NOMO-1 treated with dmso at 0.1 percent for 144 hours (cell line): ENCODE results near the gene AGBL1.

Experiments
- DNase-seq: peaks from one replicate; lab custom pipeline; 2025; ENCODE audit not compliant: unreplicated experiment; lab: John Stamatoyannopoulos, UW

AGBL1 gene

DNA sequence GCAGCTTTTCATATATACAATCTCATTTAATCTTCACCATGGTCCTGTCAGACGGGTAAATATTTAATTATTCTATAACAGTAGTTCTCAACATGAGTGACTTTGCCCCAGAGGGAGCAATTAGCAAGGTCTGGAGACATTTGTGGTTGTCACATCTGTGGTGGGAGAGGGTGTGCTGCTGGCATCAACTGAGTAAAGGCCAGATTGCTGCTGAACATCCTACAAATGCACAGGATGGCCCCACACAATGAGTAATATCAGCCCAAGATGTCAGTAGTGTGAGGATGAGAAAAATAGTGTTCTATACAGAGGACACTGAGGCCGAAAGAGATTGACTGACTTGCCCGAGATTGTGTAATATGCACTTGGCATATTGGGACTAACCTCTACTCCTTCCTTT lies 156.0 kb downstream of the AGBL1 start:
- no peak for DNase-seq

GRCh38 chr15:86236356-86237110 lies 156.9 kb downstream of the AGBL1 start:
- no peak for DNase-seq

DNA sequence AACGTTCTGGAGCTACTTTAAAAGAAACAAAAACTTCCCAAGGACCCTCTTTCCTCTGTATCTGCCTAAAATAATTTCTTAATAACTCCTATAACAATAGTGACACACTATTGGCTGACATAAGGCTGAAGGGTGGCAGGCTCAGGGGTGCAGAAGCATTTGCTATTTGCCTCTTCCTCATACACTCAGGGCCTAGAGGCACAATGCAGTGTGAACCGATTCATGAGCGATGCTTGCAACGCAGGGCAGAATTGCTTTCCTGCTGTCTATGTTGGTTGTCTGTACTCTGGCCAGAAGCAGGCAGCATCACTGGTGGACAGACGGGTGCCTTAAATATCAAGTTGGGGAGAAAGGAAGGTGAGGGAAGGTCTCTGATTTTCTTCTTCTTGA lies 157.4 kb downstream of the AGBL1 start:
- no peak for DNase-seq

DNA sequence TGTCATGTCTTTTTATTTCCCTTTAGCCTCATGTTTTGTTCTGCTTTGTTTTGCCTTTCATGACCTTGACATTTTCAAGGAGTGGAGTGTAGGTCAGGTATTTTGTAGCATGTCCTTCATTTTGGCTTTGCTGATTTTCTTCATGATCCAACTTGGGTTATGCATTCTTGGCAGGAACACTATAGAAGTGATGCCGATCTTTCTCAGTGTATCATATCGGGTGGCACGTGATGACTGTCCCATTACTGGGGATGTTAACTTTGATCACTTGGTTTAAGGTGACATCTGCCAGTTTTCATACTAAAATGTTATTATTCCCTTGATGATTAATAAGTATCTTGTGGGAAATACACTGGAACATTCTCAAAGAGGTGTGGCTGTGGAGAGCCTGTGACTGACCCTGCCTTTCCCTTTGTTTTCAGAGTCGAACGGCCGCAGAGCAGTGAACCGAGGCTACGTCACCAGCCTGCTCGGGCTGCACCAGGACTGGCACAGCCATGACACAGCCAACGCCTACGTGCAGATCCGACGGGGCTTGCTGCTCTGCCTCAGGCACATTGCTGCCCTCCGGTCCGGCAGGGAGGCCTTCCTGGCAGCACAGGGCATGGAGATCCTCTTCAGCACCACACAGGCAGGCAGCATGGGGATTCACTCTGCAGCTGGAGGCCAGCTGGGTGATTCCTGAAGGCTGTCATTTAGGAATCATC lies 167.7 kb downstream of the AGBL1 start:
- no peak for DNase-seq

DNA sequence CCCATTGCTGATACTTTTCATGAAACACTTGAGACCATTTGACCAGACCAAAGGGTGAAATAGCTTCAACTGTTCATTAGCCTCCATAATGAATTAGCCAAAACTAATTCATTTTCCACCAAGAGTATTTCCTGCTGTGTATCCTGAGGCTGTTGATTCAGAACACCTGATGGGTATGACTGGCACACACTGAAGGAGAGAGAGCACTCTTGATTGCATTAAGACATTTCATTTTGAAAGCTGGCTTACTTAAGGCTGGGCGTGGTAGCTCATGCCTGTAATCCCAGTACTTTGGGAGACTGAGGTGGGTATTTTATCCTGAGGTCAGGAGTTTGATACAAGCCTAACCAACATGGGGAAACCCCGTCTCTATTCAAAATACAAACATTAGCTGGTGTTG lies 175.6 kb downstream of the AGBL1 start:
- DNase-seq, result no peak

GRCh38 chr15:86256628-86257027 lies 177.0 kb downstream of the AGBL1 start:
- DNase-seq, result no peak

DNA sequence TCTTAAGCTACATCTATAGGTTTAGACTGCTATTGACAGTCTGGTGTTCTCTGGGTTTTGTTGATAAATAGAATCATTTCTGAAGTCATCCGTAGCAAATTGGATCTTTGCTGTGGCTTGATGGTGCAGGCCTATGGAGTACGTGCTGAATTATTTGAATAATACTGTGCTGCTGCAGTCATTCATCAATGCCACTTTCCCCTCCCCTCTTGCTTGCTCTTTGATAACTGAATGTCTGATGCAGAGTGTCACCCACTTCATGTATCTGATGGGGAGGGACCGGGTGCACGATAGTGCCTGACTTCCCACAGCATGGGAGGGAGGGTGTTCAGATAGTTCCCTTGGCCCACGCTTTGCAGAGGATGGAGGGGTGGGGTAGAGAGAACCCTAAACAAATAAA lies 179.9 kb downstream of the AGBL1 start:
- no peak for DNase-seq

DNA sequence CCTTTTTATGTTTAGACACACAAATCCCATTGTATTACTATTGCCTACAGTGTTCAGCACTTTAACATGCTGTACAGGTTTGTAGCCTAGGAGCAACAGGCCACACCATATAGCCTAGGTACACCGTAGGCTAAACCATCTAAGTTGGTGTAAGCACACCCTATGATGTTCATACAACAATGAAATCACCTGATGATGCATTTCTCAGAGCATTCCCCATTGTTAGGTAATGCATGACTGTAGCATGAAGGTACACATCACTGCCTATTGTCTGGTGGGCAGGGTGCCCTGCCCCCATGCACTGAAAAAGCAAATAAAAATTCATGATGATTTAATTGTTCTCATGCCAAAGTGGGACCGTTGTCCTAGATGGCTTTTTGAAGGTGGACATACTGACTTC lies 183.6 kb downstream of the AGBL1 start:
- no peak for DNase-seq

- no peak for DNase-seq
Measured at GRCh38 chr15:86266896-86267484, 187.3 kb downstream of the AGBL1 start.

GRCh38 chr15:86267892-86268291 lies 188.2 kb downstream of the AGBL1 start:
- DNase-seq, result no peak

DNA sequence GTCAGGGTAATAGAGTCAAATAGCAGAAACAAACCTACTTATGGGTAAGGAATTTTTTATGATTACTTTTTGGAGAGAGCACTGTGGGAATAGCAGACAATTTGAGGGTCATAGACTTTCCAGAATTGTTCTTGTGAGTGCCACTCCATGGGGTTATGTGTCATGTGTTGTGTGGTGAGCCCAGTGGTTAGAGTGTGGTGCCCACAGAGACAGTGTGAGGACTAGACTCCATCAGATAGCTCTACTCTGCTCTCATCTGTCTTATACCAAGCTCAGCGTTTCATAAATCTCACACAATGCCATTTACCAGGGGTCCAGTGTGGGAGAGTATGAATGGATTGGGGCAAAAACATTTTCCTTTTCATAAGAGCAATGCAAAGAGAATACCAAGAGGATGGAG lies 188.9 kb downstream of the AGBL1 start:
- no peak for DNase-seq

- no peak for DNase-seq
Measured at GRCh38 chr15:86273309-86273708, 193.6 kb downstream of the AGBL1 start.

DNA sequence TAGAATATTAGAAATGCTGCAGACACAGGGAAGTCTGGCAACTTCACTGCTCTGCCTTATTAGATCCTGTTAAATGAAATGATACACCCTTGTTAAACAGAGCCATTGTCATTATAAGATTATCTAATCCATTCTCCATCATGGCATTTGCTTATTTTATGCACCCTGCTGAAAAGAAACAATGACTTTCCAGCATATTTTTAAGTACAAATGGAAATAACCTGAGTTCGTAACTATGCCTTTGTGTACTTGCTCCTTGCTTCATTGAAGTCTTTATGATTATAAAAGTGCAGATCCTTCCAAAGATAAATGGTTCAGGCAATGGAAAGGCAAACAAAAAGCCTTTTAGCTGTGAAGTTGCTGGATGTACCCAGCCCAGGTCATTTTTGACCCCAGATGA lies 195.7 kb downstream of the AGBL1 start:
- DNase-seq, result no peak

DNA sequence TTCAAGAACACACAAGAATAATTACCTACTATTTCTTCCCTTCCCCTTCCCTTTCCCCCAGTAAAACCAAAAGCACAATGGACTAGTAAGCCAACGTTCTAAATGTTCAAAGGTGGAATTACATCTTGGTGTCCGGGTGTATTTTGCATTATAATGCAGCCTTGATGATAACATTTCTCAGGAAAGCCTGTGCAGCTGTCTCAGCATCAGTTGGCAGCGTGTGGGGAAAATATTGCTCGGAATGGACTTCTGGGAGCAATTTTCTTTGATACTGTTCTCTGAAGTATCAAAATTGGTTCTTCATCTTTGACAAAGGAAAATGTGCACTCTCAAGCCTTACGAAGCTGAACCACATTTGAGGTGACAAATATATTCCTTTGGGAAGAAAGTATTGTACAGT lies 198.9 kb downstream of the AGBL1 start:
- no peak for DNase-seq

- no peak for DNase-seq
Measured at GRCh38 chr15:86284635-86285034, 205.0 kb downstream of the AGBL1 start.

DNA sequence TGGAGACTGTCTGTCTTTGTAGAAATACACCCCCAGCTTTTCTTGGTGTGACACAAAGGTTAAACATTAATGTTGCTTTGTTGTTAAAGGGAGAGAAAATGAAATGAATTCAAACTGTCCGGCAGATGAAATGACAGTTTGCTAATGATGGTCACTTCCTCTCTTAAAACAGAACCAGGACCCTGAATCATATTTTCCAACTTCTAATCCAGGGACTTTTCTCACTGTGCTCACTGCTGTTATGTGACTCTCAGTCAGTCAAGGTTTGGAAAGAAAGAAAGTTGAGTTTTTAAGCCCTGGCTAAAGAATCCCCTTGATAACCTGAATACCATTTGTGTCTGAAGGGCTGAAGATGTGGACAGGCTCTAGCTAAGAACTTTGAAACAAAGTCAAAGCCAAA lies 215.8 kb downstream of the AGBL1 start:
- DNase-seq, result no peak

- DNase-seq, result no peak
Measured at GRCh38 chr15:86296769-86297168, 217.1 kb downstream of the AGBL1 start.

GRCh38 chr15:86300390-86301125 lies 220.9 kb downstream of the AGBL1 start:
- DNase-seq, result no peak

GRCh38 chr15:86311568-86312280 lies 232.1 kb downstream of the AGBL1 start:
- no peak for DNase-seq

GRCh38 chr15:86312486-86312885 lies 232.8 kb downstream of the AGBL1 start:
- DNase-seq, result no peak

DNA sequence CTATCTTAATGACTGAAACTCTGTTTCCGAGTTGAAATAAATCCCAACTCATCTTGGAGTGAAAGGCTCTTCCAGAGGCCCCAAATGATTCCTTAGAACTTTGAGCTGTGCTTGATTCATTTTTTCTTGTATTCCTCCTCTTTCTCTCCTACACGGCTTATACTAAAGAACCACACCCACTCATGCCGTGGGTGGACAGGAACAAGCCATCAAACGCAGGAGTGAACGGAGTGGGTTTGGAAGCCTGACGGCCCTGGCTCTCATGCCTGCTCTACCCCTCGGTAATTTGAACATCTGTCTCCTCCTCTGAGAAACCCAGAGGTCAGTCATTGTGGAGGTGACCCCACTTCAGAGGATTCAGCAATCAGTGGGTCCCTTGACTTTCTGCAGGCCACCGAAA lies 236.5 kb downstream of the AGBL1 start:
- DNase-seq, result no peak
